ENCODE results near the gene CNTNAP2. TPM values are rescaled to one million over a fixed set of nuclear protein-coding genes. Genes with fewer than 3 reads are reported as not detected.

CNTNAP2 gene
- total RNA-seq, 2 donors from 2014 or later: 3.5 to 4.0 TPM

- ATAC-seq (peak; percentile 83), DNase-seq (peak in 1 of 2 donors; percentile 11)
- intact Hi-C loops (cut with DNase I, micrococcal nuclease): no loop called here
Observed at GRCh38 chr7:148110097-148110868, 1993.7 kb downstream of the CNTNAP2 start.

DNA sequence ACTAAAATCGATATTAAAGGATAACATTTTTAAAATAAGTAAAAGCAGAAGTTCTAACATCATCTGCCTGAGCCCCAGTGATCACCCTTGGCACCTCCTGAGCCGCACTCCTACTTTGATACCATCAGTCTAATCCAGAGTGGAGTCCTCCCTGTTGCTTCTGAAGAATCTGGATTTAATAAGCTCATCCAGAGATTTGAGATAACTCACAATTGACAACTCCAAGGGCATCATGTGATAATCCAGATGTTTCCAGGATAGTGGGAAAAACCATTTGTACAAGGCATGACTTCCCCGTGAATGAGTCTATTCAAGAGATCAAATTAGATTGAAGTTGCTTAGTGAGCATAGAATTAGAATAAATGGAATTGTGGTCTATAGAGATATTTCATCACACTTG is 1998.2 kb downstream of the CNTNAP2 start:
- ATAC-seq: no peak
- DNase-seq: no peak
- intact Hi-C loops (cut with DNase I, micrococcal nuclease): no loop called here

DNA sequence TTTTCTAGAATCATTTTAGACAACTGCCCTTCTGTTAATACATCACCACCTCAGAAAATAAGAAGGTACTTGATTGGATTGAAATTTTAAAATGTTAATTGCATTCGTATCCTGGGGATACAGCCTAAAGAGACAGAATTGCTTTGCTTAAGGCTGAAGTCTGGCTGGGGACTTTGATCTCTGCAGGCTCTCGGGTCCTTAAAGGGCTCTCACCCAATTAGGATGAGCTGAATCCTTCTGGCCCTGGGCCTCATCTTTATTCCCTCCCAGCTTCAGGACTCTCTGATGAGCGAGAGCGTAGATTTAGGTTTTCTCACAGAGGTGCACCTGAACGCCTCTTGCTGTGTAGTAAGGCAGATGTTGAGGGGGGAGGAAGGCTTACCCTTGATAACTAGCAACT is 1998.7 kb downstream of the CNTNAP2 start:
- intact Hi-C loops (cut with DNase I, micrococcal nuclease): no loop called here
- DNase-seq (no peak), ATAC-seq (no peak)

DNA sequence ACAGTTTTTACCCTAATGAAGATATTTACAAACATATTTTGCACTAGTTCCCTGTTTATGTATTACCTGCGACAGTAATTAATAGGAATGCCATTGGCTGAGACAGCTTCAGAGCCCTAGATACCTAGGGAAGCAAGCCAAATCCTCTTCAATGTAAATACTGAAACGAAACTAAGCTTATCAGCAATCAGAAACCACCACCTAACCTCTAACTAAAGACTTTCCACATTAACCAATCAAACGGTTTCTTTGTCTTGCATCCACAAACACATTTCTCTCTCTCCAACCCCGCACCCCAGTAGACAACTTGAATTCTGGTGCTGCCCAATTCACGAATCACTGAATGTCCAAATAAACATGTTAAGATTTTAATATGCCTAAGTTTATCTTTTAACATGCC is 1999.6 kb downstream of the CNTNAP2 start:
- DNase-seq (no peak), ATAC-seq (no peak)
- intact Hi-C loops (cut with DNase I, micrococcal nuclease): no loop called here

DNA sequence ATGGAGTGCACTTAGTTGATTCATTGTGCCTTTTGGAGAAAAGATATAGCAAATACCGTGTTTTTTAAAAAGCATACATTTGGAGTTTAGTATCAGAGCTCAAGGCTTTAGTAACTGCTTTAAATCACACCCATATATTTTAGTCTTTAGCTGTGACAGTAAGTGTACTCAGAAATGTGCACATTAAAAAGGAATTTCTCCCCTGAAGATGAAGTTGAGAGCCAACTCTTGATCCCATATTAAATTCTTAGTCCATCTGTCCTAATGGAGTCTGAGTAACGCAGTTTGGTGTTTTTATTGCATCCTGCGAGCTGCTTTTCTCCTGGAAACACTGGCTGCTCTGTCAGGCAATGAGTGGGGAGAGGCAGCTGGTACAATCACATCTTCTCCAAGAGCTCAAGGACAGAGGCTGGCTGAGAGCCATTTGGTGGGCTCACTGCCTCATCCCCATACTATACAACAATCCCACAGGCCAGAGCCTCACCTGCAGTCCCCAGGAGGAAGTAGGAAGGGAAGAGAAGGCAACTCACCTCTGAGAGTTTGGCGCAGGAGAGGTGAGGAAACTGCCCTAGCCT is 2000.3 kb downstream of the CNTNAP2 start:
- ATAC-seq: no peak
- intact Hi-C loops (cut with DNase I, micrococcal nuclease): no loop called here
- no peak for DNase-seq

DNA sequence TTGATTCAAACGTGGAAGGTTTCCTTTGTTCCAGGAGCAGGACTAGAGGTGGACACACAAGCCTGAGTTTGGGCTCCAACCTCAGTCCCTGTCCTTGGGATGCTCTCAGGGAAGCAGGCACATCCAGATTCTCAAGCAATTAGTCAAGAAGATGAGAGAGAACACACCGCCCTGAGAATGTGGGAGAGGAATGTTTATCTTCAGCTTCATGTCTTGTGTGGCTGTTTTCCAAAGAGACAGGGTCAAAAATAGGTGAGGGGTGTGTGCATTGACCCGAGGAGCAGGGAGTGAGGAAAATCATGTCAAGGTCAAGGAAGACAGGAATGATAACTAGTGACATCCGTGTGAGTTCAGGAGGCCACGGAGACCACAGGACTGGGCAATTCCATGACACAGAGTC is 2001.8 kb downstream of the CNTNAP2 start:
- intact Hi-C loops (cut with DNase I, micrococcal nuclease): no loop called here

DNA sequence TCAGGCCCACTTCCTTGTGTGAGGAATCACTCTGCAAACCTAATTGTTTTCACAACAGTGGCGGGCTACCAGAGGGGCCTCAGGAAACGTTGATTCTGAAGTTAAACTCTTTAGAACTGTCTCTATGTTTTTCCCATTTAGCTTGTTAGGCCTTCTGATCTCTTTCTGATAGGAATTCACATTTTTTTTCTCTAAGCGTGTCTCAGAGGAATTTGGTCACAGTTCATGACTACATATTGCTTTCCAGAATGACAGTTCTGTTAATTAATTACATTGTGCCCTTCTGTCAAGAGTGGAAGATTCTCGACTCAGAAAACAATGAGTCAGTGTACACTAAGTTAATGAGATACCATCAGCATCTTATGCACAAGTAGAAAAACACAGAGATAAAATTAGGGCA is 2004.8 kb downstream of the CNTNAP2 start:
- no peak for DNase-seq
- intact Hi-C loops (cut with DNase I, micrococcal nuclease): no loop called here
- no peak for ATAC-seq

More for the DNA sequence above, 2001.8 kb downstream of the CNTNAP2 start:
- ATAC-seq (no peak), DNase-seq (no peak)

DNA sequence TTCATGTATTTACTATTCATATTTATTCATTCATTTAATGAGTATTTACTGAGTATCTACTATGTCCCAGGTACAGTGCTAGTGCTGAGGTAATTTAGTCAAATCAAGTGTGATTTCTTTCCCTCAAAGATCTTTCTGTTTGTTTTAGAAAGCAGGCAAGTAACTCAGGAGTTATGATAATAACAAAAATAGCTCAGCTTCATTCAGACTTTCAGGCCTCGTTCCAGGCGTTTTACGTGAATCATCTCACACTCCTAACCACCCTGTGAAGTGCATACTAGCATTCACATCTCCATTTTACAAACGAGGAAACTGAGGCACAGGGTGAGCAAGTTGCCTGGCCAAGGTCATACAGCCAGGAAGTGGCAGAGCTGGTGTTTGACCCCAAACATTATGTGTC is 2005.2 kb downstream of the CNTNAP2 start:
- ATAC-seq: no peak
- intact Hi-C loops (cut with DNase I, micrococcal nuclease): no loop called here
- DNase-seq: no peak

GRCh38 chr7:148124477-148124876 is 2007.9 kb downstream of the CNTNAP2 start:
- intact Hi-C loops (cut with DNase I, micrococcal nuclease): no loop called here
- ATAC-seq (peak; percentile 76), DNase-seq (no peak)

GRCh38 chr7:148127374-148127773 is 2010.8 kb downstream of the CNTNAP2 start:
- intact Hi-C loops (cut with DNase I, micrococcal nuclease): no loop called here
- DNase-seq (no peak), ATAC-seq (no peak)

GRCh38 chr7:148129023-148129422 is 2012.4 kb downstream of the CNTNAP2 start:
- intact Hi-C loops (cut with DNase I, micrococcal nuclease): no loop called here
- peak; percentile 94 for ATAC-seq
- DNase-seq: no peak

- no peak for DNase-seq
- intact Hi-C loops (cut with DNase I, micrococcal nuclease): no loop called here
- ATAC-seq: no peak
Observed at GRCh38 chr7:148135116-148135515, 2018.5 kb downstream of the CNTNAP2 start.

GRCh38 chr7:148135997-148136396 is 2019.4 kb downstream of the CNTNAP2 start:
- intact Hi-C loops (cut with DNase I, micrococcal nuclease): no loop called here
- DNase-seq: no peak
- no peak for ATAC-seq

GRCh38 chr7:148142660-148143248 is 2026.2 kb downstream of the CNTNAP2 start:
- DNase-seq (peak in 1 of 2 donors; percentile 14), ATAC-seq (peak; percentile 66)
- intact Hi-C loops (cut with DNase I, micrococcal nuclease): no loop called here

DNA sequence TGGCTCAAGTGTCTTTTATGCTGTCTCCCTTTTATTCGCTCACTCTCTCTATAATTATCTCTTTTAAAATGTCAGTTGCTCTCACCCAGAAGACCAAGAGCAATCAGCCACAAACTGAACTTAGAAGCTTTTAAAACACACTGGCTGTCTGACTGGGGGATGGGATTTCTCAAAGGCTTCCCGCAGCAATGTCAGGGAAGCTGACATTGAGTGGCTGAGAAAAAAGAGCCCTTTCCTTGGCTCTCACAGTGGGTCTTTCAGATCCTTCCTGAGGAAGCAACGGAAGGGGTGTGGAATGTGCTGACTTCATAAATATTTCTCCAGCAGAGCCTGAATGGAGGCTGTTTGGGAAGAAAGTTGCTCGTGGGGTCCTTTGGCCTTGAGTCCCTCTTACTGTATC is 2028.2 kb downstream of the CNTNAP2 start:
- DNase-seq (no peak), ATAC-seq (no peak)
- intact Hi-C loops (cut with DNase I, micrococcal nuclease): no loop called here

DNA sequence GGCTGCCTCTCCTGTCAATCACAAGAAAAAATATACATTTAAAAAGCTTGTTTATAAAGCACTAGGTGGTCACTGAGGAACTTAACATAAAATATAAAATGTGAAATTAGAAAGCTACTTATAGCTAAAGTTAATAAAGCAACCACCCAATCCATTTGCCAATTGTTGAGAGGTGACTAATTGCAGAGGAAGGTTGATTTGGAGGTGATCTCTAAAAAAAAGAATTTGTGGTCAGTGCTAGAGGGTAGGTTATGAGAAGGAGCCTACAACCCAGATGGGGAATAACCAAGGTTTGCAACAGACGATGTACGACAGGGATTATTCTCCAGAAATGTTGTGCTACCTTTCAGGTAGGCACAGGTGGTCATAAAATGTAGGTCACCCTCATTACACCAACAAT is 2029.7 kb downstream of the CNTNAP2 start:
- intact Hi-C loops (cut with DNase I, micrococcal nuclease): no loop called here
- no peak for ATAC-seq
- no peak for DNase-seq

GRCh38 chr7:148147438-148147837 is 2030.8 kb downstream of the CNTNAP2 start:
- intact Hi-C loops (cut with DNase I, micrococcal nuclease): no loop called here
- DNase-seq (no peak), ATAC-seq (no peak)

DNA sequence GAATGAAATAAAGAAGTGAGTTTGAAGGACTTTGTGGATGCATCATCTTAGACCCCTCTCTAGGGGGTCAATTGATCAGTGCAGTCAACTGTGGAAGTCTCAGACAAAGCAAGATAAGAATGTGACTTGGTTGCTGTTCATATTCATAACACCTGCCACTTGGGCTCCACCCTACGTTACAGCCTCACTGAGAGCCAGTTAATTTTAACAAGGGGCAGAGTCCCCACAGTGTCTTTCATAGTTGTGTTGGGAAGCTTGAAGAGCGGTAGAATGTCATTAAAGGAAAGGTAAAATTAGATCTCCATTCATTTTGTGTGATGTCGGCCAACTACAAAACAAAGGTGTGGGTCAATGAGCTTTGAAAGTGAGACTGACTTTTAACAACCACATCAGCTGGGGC is 2031.9 kb downstream of the CNTNAP2 start:
- intact Hi-C loops (cut with DNase I, micrococcal nuclease): no loop called here
- ATAC-seq (peak; percentile 99), DNase-seq (peak; percentile 27 to 31)

DNA sequence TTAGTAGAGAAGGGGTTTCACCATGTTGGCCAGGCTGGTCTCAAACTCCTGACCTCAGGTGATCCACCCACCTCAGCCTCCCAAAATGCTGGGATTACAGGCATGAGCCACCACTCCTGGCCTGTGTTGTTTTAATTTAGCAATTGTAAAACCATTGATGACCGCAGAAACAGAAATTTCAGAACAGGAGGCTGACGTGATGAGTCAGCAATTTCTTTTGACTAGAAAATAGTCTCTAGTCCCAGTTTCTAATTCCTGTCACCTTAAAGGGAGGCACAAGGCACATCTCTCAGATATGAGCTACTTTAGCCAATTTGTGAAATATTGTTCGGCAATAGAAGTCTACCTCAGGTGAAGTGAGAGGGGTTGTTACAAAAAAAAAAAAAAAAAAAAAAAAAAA is 2033.1 kb downstream of the CNTNAP2 start:
- DNase-seq: no peak
- intact Hi-C loops (cut with DNase I, micrococcal nuclease): no loop called here
- ATAC-seq: no peak

DNA sequence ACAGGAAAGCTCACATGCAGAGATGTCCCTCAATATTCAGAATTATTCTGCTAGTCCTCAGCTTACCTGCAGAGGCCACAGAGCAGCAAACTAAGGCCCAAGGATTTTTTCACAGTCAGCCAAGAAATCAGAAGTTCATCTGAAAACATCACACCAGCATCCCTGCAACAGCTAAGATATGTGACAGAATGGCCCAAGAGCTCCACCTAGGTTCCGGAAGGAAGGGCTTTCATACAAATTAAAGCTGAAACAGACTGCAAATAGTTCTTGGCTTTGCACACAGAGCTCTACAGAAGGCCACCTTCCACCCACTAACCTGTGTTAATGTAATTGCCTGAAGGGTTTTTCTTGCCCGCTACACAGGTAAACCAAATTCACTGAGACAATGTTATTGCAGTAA is 2035.2 kb downstream of the CNTNAP2 start:
- DNase-seq (no peak), ATAC-seq (no peak)
- intact Hi-C loops (cut with DNase I, micrococcal nuclease): no loop called here

All from left colon (tissue), 2 donors.